Dermis blood vessel endothelial cell (primary cell): ENCODE results near the gene NEO1. TPM values are rescaled to one million over a fixed set of nuclear protein-coding genes. Genes with fewer than 3 reads are reported as not detected.
A peak's percentile ranks its signal among the peaks of the same experiment; 100 is the strongest.

Source experiments
- DNase-seq: peaks from one replicate; pipeline ENCODE4 v3.0.0; 2010
- total RNA-seq: library from RNA; depleted of rRNA; stranded (reverse); fragments of >200 nt; gene quantifications from 2 replicates; pipeline ENCODE4 v1.2.3, GENCODE V29; 2014

Gene NEO1
- total RNA-seq, 1 donor from 2014 or later, result 6.3 TPM

DNA sequence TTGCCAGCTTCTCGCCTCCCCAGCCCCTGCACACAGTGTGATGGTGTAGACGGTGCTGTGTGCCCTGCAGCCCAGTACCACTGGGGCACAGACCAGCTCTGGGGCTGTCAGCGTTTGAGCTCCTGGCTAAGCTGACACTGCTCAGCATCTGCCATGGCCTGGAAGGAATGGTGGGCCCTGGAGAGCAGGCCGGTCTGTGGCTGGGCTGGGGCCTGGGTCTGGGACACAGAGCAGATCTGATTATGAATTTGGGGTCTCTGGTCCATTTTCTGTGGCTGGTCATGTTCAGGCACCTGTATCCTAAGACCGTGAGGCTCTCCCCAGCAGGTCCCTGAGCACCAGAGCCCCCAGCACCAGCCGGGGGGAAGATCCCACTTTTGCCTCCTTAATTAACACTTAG lies 281.8 kb downstream of the NEO1 start:
- no peak for DNase-seq

DNA sequence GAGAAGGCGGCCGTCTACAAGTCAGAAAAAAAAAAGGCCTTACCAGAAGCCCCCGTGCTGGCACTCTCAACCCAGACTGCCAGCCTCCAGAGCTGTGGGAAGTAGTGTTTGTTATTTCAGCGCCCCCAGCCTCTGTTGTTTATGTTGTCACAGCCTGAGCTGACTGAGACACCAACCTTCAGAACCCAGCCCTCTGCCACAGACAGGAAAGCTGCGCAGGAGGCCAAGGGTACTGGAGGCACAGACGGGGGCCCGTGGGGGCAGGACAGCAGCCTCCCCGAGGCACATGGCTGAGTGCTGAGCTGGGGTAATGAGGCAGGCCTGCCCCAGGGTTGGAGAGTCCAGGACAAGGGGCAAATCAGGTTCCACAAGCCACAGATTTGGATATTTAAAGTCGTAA lies 282.8 kb downstream of the NEO1 start:
- no peak for DNase-seq

DNA sequence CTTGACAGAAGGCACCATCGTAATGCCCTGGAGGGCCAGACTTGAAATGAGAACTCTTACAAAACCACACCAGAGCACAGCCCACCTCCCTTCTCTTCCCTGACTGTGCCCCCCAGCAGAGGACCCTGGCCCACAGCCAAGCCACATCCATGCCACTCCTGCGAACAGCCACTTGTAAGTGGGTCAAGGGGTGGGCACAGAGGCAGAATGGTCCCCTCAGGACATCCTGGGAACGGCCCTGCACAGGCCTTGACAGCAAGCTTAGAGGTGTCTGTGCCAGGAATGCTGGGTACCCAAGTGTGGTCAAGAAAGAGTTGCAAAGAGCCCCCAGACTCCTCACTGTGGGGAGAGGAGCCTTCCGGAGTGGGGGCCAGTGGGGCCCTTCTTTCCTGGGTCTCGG lies 283.2 kb downstream of the NEO1 start:
- no peak for DNase-seq

DNA sequence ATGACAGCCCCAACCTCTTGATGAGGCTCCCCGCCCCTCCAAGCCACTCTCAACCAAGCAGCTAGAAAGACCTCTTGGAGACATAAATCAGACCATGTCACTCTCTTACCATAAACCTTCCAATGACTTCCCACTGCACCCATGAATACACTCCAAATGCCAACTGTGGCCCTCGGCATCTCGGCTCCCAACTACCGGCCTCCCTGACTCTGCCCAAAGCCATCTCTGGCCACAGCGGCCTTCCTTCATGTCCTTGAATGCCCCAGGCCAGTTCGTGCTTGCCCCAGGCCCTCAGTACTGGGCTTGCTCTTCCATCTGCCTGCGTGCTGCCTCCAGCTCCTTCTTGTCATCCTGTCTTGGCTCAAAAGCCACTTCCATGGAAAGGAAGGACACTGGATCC lies 284.5 kb downstream of the NEO1 start:
- no peak for DNase-seq

DNA sequence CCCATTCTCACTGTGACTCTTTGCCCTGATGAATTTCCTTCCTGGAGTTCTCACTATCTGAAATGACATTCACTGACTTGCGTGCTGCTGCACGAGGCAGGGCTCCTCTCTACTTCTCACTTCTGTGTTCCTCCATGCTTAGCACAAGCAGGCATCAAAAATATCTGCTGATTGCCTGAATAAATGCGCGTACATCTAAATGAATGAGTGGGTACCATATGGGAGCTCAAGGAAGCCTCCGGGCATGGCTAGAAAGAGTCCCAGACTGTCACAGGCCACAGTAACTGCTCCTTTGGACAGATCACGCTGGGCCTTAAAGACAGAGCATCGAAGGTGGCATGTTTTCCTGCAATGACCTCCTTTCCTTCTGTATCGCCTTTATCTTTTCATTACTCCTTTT lies 284.9 kb downstream of the NEO1 start:
- no peak for DNase-seq

DNA sequence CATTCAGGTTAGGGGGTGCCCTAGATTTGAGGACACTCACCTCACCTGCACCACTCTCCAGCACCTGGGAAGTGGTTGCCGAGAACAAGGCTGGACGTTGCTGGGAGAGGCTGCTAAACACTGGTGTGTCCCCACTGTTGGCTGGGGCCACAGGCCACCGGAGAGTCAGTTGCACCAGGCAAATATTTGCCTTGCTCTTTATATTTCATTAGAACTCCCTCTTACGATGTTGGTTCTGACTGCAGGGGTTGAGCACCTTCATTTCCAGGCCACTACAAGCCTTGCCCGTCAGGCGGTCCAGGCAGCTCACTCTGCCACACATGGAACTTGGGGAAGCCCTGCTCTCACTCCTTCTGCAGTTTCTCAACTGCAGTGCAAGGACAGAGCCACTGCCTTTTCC lies 285.8 kb downstream of the NEO1 start:
- DNase-seq, result no peak

DNA sequence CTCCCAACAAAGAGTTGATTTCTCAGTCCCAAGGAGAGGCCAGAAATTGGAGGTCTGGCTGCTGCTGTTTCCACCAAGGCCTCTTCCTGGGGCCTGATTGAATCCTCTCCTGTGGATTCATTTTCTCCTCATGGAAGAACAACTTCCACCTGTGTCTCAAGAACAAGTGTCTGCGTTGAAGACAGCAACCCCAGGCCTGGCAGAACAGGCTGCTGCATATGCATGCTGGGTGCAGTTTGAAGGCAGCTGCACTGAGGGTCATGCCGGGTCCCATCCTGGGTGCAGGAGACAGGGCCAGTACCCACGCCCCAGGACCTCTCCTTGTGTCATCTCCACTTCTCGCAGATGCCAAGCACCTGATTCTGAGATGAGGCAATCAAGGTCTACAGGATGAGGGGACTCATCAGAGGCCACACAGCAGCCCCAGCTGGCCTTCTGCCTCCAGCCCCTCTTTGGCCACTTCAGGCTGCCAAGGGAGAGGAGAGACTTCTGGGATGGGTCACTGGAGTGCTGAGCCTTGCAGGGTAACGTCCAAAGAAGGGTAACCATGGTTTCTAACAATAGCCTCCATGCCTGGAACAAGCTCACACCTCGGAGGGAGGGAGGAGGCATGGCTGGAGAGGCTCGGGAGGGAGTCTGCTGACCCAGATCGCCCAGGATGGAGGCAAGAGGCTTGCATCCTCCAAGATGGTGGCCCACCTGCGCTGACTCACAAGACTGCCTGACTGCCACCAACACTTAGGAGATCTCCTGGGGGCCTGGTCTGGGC lies 286.5 kb downstream of the NEO1 start:
- no peak for DNase-seq

DNA sequence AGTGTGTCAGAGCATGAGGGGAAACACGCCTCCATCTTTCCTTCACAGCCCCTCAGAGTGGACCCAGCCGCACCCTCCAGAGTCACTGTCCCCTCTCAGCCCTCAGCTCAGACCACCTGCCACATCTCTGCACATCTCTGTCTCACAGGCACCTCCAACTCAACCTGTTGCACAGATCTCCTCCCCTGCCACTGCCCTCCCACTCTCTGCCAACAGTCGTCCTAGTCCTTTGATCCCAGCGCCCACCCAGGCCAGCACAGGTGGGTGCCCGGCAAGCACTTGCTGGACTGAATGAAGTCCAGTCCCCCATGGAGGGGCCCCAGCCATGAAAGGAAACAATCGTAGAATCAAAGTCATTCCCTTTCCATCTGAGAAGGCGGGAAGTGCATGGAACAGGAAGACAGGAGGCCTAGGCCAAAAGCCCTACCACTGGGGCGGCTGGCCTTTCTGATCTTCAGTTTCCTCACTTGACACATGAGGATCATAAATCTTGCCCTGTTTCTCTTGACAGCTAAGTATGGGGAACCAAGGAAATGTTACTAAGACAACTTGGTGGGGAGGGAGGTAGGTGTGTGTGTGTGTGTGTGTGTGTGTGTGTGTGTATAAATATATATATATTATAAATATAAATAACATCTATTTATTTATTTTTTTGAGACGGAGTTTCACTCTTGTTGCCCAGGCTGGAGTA lies 288.4 kb downstream of the NEO1 start:
- no peak for DNase-seq

DNA sequence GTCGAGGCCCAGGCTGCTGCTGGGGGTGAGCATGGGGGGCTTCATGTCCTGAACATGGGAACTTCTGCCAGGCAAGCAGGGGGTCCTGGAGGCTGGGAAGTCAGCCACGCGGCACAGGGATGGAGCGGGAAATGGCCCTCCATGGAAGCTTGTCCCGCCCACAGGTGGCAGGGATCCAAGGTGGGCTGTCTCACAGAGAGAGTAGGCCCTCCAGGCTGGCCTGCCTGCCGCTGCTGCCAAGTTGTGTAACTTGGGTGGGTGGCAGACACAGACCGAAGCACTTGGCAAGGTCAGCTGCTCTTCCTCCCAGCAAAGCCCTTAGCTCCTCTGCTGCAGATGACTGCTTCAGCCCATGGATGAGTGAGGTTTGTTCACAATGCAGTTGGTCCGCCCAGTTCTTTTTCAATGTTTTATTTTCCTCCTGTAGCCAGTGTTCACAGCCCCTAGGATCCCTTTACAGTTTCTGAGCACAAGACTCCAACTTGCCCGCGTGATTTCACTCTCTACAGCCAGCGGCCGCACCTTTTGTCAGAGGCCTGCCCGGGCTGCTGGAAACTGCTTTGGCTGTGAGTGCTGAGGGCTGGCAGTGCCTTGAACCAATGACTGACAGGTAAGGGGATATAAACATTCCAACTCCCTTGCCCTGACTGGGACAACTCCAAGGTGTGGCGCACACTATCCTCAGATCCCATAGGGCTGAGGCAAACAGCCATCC lies 289.8 kb downstream of the NEO1 start:
- no peak for DNase-seq

DNA sequence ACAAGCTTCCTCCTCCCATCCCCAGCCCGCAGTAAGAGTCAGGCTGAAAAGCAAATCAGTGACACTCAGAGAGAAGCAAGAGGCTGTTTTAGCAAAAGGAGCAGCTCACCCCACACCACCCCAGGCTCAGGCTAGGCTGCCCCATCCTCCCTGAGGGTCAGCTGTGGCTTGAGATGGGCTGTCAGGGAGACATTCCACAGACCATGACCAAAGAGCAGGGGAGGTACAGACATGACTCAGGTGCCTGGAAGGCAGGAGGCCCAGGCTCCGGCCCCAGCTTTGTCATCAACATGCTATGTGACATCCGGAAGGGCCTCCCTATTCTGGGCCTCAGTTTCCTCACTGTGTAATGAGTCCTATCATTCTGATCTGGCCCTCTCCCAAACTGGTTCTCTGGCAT lies 291.8 kb downstream of the NEO1 start:
- no peak for DNase-seq

DNA sequence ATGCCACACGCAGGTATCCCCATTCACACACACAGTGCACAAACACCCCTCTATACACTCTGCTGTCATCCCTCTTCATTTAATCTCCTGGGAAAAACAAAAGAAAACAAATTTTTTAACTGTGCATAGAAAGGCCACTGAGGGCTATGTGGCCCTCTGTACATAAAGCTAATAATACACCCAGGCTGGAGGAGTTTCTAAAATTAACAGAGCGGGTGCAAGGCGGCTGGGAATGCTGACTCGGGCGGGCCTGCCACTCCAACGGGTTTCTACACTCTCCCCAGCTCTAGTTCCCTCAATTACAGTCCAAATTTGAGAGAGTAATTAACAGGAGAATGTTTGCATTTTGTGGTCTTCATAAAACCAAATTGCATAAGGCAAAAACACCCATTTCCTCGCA lies 293.4 kb downstream of the NEO1 start:
- no peak for DNase-seq

DNA sequence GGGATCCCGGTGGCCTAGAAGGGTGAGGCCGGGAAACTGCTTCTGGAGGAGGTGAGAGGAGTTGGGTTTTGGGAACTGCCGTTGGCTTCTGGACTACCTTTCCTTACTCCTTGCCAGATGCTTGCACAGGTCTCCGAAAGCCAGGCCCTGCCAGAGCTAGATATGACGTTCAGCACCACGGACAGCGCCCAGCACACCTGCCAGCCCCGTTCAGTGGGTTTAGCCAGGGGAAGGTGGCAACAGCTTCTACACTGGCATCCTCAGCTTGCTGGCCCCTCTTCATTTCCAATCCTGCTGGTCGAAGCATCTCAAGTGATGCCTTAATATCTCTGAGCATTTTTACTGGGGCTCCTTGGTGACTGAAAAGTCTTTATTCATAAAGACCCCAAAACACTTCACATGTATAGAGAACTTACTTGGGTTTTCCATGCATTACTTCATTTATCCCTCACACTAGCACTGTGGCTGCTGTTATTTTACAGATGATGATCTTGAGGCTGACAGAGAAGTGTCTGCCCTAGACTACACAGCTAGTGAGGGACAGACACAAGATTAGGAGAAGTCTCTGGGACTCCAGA lies 294.6 kb downstream of the NEO1 start:
- peak; percentile 53 for DNase-seq

DNA sequence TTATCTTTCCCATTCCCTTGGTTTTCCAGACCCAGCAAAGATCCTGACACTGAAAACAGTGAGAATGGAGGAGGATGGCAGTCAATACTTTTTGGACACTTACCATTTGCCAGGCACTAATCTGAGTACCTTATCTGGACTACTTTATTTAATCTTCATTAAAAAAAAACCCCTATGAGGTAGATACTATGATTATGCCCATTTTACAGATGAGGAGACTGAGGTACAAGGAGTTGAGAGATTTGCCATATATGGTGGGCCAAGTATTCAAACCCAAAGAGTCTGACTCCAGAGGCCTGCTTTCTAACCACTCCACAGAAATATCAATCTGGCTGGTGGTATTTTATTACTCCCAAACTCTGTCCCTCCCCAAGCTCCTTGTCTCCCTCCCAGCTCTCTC lies 296.9 kb downstream of the NEO1 start:
- no peak for DNase-seq

DNA sequence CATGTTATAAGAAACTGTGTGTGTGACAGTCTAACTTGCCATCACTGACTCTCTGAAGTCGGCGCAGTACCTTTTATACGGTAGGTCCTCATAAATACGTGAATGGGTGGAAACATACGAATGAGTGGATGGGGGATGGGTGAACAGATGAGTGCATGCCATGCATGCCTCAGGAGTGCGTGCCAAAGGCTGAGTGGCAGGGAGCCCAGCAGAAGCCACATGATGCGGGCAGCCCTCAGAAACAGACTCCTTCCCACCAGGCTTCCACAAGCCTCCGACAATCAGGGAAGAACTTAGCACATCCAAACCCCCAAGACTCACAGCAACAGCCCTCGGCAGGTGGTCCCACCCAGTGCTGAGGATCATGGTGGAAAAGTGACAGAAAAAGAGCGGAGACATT lies 299.8 kb downstream of the NEO1 start:
- no peak for DNase-seq

DNA sequence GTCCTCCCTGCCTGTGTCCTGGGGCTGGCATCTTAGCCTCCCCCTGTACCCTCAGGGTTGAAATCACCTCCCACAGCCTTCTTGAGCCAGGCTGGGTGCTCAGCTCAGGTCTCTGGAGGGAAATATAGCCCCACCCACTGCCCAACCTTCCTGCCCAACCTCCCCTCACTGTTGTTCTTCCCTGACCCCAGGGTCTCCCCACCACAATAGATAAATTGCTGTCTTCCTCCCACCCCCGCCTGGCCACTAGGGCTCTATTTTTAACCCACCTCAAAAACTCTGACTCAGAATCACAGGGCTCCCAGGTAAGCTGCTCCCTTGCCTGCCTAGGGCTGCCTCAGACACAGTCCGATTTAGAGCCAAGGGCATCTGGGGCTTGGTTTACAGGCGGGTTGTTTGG lies 301.5 kb downstream of the NEO1 start:
- DNase-seq, result no peak

DNA sequence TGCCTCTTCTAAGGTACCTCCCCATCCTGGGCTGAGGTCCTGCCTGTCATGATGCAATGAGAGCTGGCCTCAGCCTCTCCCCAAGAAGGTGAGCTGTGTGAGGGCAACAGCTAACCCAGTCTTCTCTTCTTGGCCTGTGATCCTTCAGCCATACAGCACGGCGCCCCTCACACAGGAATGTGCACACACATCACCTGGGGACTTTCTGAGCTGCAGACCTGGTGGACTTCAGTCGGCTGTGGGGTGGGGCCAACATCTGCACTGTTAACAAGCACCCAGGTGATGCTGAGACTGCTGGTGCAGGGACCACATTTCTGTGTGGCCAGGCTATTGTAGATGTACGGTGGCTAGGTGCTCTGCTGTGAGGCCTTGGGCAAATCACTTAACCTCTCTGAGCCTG lies 302.0 kb downstream of the NEO1 start:
- DNase-seq, result no peak
